H9 (cell line): ENCODE measurements around the gene PTPRN2. TPM values are rescaled to one million over a fixed set of nuclear protein-coding genes. Genes with fewer than 3 reads are reported as not detected.

Source experiments
- DNase-seq: peaks from one replicate; pipeline ENCODE4 v3.0.0-alpha.2; 2017
- H2AFZ ChIP-seq: one replicate; pipeline ENCODE4 v1.6.1; 2013; ENCODE audit warnings: mild to moderate bottlenecking, low read length, control low read depth, moderate library complexity
- H2AK5ac ChIP-seq: 2 replicates; pipeline ENCODE4 v1.6.1; 2013; ENCODE audit warnings: low read length, control low read depth, mixed read lengths; ENCODE audit not compliant: insufficient read length
- H2BK120ac ChIP-seq: one replicate; pipeline ENCODE4 v1.6.1; 2013; ENCODE audit warnings: low read depth, mild to moderate bottlenecking, low read length, control low read depth, inconsistent platforms; ENCODE audit not compliant: poor library complexity, severe bottlenecking
- H2BK12ac ChIP-seq: 2 replicates; pipeline ENCODE4 v1.6.1; 2013; ENCODE audit warnings: low read length, control low read depth, mixed read lengths, low read depth; ENCODE audit not compliant: insufficient read length
- H2BK15ac ChIP-seq: 2 replicates; pipeline ENCODE4 v1.6.1; 2013; ENCODE audit warnings: low read depth, low read length, control low read depth
- H2BK20ac ChIP-seq: one replicate; pipeline ENCODE4 v1.6.1; 2013; ENCODE audit warnings: low read depth, mild to moderate bottlenecking, low read length, control low read depth, inconsistent platforms; ENCODE audit not compliant: poor library complexity, severe bottlenecking
- H2BK5ac ChIP-seq: 2 replicates; pipeline ENCODE4 v1.6.1; 2013; ENCODE audit warnings: low read length, control low read depth, mixed read lengths; ENCODE audit not compliant: insufficient read length
- H3K14ac ChIP-seq: 2 replicates; pipeline ENCODE4 v1.6.1; 2013; ENCODE audit warnings: low read length, control low read depth; ENCODE audit not compliant: insufficient read depth
- H3K18ac ChIP-seq: 2 replicates; pipeline ENCODE4 v1.6.1; 2013; ENCODE audit warnings: low read depth, mild to moderate bottlenecking, mixed read lengths, low read length, control low read depth; ENCODE audit not compliant: insufficient read length
- H3K23ac ChIP-seq: 2 replicates; pipeline ENCODE4 v1.6.1; 2013; ENCODE audit warnings: low read length, control low read depth, mixed read lengths, low read depth; ENCODE audit not compliant: insufficient read length
- H3K23me2 ChIP-seq: 2 replicates; pipeline ENCODE4 v1.6.1; 2013; ENCODE audit warnings: low read depth, mild to moderate bottlenecking, mixed read lengths, low read length, control low read depth; ENCODE audit not compliant: insufficient read length, poor library complexity, severe bottlenecking
- H3K27ac ChIP-seq: 2 replicates; pipeline ENCODE4 v1.5.1; 2013; ENCODE audit warnings: low read length, control low read depth, mixed read lengths, low read depth; ENCODE audit not compliant: insufficient read length
- H3K27me3 ChIP-seq: 2 replicates; pipeline ENCODE4 v1.6.1; 2013; ENCODE audit warnings: low read length, control low read depth, inconsistent platforms; ENCODE audit not compliant: insufficient read depth
- H3K4ac ChIP-seq: 2 replicates; pipeline ENCODE4 v1.6.1; 2013; ENCODE audit warnings: low read depth, mild to moderate bottlenecking, control low read depth, inconsistent platforms, low read length, moderate library complexity
- H3K4me1 ChIP-seq: 2 replicates; pipeline ENCODE4 v1.6.1; 2013; ENCODE audit warnings: low read length, control low read depth, inconsistent platforms; ENCODE audit not compliant: insufficient read depth
- H3K4me2 ChIP-seq: 2 replicates; pipeline ENCODE4 v1.6.1; 2013; ENCODE audit warnings: low read length, control low read depth, mixed read lengths; ENCODE audit not compliant: insufficient read length, insufficient read depth
- H3K56ac ChIP-seq: 2 replicates; pipeline ENCODE4 v1.6.1; 2013; ENCODE audit warnings: low read depth, mild to moderate bottlenecking, mixed read lengths, low read length, control low read depth; ENCODE audit not compliant: insufficient read length
- H3K79me1 ChIP-seq: 2 replicates; pipeline ENCODE4 v1.6.1; 2013; ENCODE audit warnings: low read depth, mild to moderate bottlenecking, moderate library complexity, low read length, control low read depth, inconsistent platforms; ENCODE audit not compliant: insufficient read depth, poor library complexity, severe bottlenecking
- H3K79me2 ChIP-seq: 2 replicates; pipeline ENCODE4 v1.6.1; 2013; ENCODE audit warnings: low read length, control low read depth, inconsistent platforms; ENCODE audit not compliant: insufficient read depth
- H3K9ac ChIP-seq: 2 replicates; pipeline ENCODE4 v1.6.1; 2013; ENCODE audit warnings: low read length, control low read depth, mixed read lengths; ENCODE audit not compliant: insufficient read length; ENCODE audit errors: extremely low read depth
- H3K9me3 ChIP-seq: one replicate; pipeline ENCODE4 v1.6.1; 2013; ENCODE audit warnings: low read depth, low read length, inconsistent platforms; ENCODE audit not compliant: control insufficient read depth
- H3T11ph ChIP-seq: one replicate; pipeline ENCODE4 v1.6.1; 2013; ENCODE audit warnings: mild to moderate bottlenecking, low read length, control low read depth, inconsistent platforms
- H4K20me1 ChIP-seq: one replicate; pipeline ENCODE4 v1.6.1; 2013; ENCODE audit not compliant: control insufficient read depth, insufficient read length, insufficient read depth
- H4K5ac ChIP-seq: 2 replicates; pipeline ENCODE4 v1.6.1; 2013; ENCODE audit warnings: low read depth, mild to moderate bottlenecking, mixed read lengths, low read length, control low read depth; ENCODE audit not compliant: insufficient read length
- H4K8ac ChIP-seq: replicated peaks from 2 replicates; pipeline ENCODE4 v1.6.1; 2013; ENCODE audit warnings: low read length, control low read depth, mixed read lengths, low read depth; ENCODE audit not compliant: insufficient read length
- H4K91ac ChIP-seq: 2 replicates; pipeline ENCODE4 v1.6.1; 2013; ENCODE audit warnings: low read depth, mild to moderate bottlenecking, moderate library complexity, mixed read lengths, low read length, control low read depth; ENCODE audit not compliant: insufficient read length
- H3K27ac Mint-ChIP-seq, 3 experiments: 2 replicates in 2 of 3; 3 replicates in 1 of 3; pipeline ENCODE4 v1.8.0; 2020 to 2021; ENCODE audit warnings: mixed read lengths in 3 of 3, mild to moderate bottlenecking in 1 of 3, moderate library complexity in 1 of 3
- H3K27me3 Mint-ChIP-seq: 2 replicates; pipeline ENCODE4 v1.8.0; 2021; ENCODE audit warnings: low read depth, mild to moderate bottlenecking, moderate library complexity, mixed read lengths
- H3K36me3 Mint-ChIP-seq, 3 experiments: 2 replicates in 2 of 3; 3 replicates in 1 of 3; pipeline ENCODE4 v1.8.0; 2020 to 2021; ENCODE audit warnings: low read depth in 3 of 3, mixed read lengths in 3 of 3; ENCODE audit not compliant: insufficient read depth in 1 of 3
- H3K4me1 Mint-ChIP-seq, 2 experiments: 2 replicates each; pipeline ENCODE4 v1.8.0; 2020; ENCODE audit warnings: mixed read lengths in 2 of 2
- H3K4me3 Mint-ChIP-seq, 2 experiments: 2 replicates in 1 of 2; 3 replicates in 1 of 2; pipeline ENCODE4 v1.8.0; 2020 to 2021; ENCODE audit warnings: mild to moderate bottlenecking in 2 of 2, mixed read lengths in 2 of 2, moderate library complexity in 1 of 2
- H3K9me3 Mint-ChIP-seq, 2 experiments: 2 replicates in 1 of 2; 3 replicates in 1 of 2; pipeline ENCODE4 v1.8.0; 2020; ENCODE audit warnings: mild to moderate bottlenecking in 2 of 2, mixed read lengths in 2 of 2, moderate library complexity in 1 of 2
- CTCF ChIP-seq: fragments of 200-600 bp; sonication (generic); conservative IDR thresholded peaks from 3 replicates; pipeline ENCODE4 v1.8.0; 2021; ENCODE audit warnings: antibody characterized with exemption, mild to moderate bottlenecking
- WGBS: extraction: QIAGEN DNeasy Blood & Tissue Kit; methylation state at CpG from one replicate; pipeline ENCODE4 v1.1.7; 2013; ENCODE audit warnings: missing lambda C conversion rate, low lambda C conversion rate, mixed read lengths; ENCODE audit not compliant: insufficient read length; ENCODE audit errors: extremely low coverage; 5-methylcytosine and 5-hydroxymethylcytosine counted together
- total RNA-seq: library from RNA; stranded (reverse); gene quantifications from 2 replicates; pipeline ENCODE4 v1.2.1, GENCODE V29; 2021

Gene PTPRN2
- total RNA-seq, 1 experiment from 2014 or later, result 5.2 TPM

GRCh38 chr7:157596026-157596425, 991.6 kb downstream of the PTPRN2 start:
- Histone ChIP-seq H4K20me1 (no peaks in the 10 kb centered on the region), H3K27ac (no peak overlapping the region), H3K9me3 (no peaks in the 10 kb centered on the region), H2BK120ac (no peak overlapping the region), H3K79me1 (no peaks in the 10 kb centered on the region), H3K4me2 (no peak overlapping the region), H2AK5ac (no peak overlapping the region), H2BK20ac (no peak overlapping the region), H2BK15ac (no peak overlapping the region), H3T11ph (no peak overlapping the region), H4K91ac (no peak overlapping the region), H3K23me2 (no peaks in the 10 kb centered on the region), H2BK5ac (no peak overlapping the region), H4K5ac (no peak overlapping the region), H2BK12ac (no peak overlapping the region), H3K14ac (no peak overlapping the region), H2AFZ (no peak overlapping the region), H3K56ac (no peak overlapping the region), H3K4ac (no peak overlapping the region), H3K79me2 (no peaks in the 10 kb centered on the region), H3K18ac (no peak overlapping the region), H3K4me1 (no peaks in the 10 kb centered on the region), H3K23ac (no peak overlapping the region), H3K9ac (no peak overlapping the region), H4K8ac (no peak overlapping the region), H3K27me3 (peaks cover 78% of the 10 kb centered on the region)
- no peak overlapping the region for H3K4me3 Mint-ChIP-seq
- H3K27ac Mint-ChIP-seq, result no peak overlapping the region
- no peak for DNase-seq
- H3K27me3 Mint-ChIP-seq, result peaks cover 97% of the 10 kb centered on the region
- H3K4me1 Mint-ChIP-seq, result no peaks in the 10 kb centered on the region
- peaks cover 5 to 12% (median 5%) of the 10 kb centered on the region in 3 experiments; a peak in 6 of 7 replicates for H3K36me3 Mint-ChIP-seq
- WGBS, result no CpG with 5 or more reads among the region's 11 CpGs
- H3K9me3 Mint-ChIP-seq, result peaks cover 2 to 16% of the 10 kb centered on the region in 2 experiments
- no peak for TF ChIP-seq CTCF
